HPDE6-E6E7 (cell line): ENCODE results near the gene TCF7L1.

Source experiments
- DNase-seq: peaks from one replicate; pipeline ENCODE4 v3.0.0; 2011; ENCODE audit warnings: missing footprints; ENCODE audit errors: extremely low spot score

TCF7L1 gene

GRCh38 chr2:85354286-85355072 lies 221.3 kb downstream of the TCF7L1 start, which contains the start of the genes ELMOD3 and RETSAT:
TSS of gene ELMOD3 (plus strand) at chr2:85354769. CDS start at chr2:85357199, 2,430 bp downstream.
TSS of gene RETSAT (minus strand) at chr2:85354528. CDS start at chr2:85354507, 21 bp downstream.
- peak; percentile 99 for DNase-seq

DNA sequence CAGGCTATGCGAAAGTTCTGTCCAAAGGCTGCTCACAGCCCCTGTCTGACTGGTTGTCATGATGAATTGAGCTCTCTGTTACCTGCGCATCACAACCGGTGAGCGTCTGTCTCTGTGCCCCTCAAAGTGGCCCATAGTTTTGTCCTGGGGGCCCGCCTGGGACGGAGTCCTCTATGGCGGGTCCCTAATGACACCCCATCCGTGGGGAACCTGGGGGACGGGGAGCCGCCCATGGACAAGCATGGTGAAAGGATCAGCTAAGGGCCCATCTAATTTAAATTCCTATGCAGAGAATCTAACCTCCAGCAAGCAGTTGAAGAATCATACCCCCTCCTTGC lies 221.8 kb downstream of the TCF7L1 start:
- DNase-seq: peak; percentile 19

- DNase-seq: no peak
These were observed 222.3 kb downstream of the TCF7L1 start for GRCh38 chr2:85355521-85355920.

DNA sequence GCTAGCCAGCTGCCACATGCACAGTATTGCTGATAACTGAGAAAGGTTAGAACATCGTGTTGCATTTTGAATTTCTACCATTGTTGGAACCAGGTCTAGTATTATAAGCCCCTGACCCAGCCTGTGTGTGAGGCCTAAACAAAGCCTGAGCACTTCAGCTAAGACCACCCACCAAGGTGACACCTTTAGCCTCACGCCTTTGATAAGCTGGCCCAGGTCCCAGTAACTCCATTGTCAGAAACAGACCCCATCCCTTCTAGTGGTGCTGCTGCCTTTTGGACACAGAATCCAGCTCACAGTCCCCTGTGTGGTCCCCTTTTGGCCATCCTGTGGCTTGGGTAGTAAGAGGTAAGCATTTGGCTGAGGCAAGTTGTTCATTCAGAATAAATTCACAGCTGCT lies 223.0 kb downstream of the TCF7L1 start:
- DNase-seq: no peak

- DNase-seq: no peak
These were observed 224.5 kb downstream of the TCF7L1 start for GRCh38 chr2:85357736-85358135.
